Stimulated activated CD8-positive, alpha-beta memory T cell treated with anti-CD3 and anti-CD28 coated beads, Interleukin-15, amount 100 ng/mL, for 48 hours (primary cell): ENCODE measurements around the gene FNDC8.
"Not testable (repeated sequence)": the region's sequence is repeated elsewhere in the genome, so short reads cannot be mapped to it uniquely, and the experiment has no call there.

Experiments
- DNase-seq, 2 donors: peaks; one replicate each; pipeline ENCODE4 v3.0.0-alpha.2; 2020; ENCODE audit warnings: low read depth in 2 of 2

Gene FNDC8

GRCh38 chr17:35170968-35171771 is 49.8 kb downstream of the FNDC8 start:
- no peak for DNase-seq

GRCh38 chr17:35171834-35172233 is 50.4 kb downstream of the FNDC8 start:
- no peak for DNase-seq

DNA sequence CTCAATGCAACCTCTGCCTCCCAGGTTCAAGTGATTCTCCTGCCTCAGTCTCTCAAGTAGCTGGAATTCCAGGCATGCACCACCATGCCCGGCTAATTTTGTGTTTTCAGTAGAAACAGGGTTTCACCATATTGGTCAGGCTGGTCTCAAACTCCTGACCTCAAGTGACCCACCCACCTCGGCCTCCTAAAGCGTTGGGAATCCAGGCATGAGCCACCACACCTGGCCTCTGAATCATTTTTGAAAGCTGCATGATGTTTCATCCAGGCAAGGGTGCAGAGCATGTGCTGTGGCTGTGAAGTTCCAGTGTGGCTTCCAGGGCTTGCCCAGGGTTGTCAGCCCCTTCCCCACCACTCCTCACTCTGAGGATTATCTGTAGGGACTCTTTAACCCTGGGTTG is 50.9 kb downstream of the FNDC8 start:
- not testable (repeated sequence) for DNase-seq

DNA sequence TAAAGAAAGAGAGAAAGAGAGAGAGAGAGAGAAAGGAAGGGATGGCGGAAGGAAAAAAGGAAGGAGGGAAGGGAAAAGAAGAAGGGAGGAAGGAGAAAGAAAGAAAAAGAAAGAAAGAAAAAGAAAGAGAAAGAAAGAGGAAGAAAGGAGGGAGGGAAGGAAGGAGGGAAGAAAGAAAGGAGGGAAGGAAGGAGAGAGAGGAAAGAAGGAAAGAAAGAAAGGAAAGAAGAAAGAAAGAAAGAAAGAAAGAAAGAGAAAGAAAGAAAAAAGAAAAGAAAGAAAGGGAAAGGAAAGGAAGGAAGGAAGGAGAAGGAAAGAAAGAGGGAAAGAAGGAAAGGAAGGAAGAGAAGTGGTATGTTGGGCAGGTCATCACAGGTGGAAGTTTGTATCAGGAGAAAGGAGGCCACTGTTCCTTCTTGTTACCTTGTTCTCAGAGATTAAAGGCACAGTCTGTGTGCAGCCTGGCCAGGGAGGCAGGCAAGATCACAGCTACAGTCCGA is 53.5 kb downstream of the FNDC8 start:
- no peak for DNase-seq

DNA sequence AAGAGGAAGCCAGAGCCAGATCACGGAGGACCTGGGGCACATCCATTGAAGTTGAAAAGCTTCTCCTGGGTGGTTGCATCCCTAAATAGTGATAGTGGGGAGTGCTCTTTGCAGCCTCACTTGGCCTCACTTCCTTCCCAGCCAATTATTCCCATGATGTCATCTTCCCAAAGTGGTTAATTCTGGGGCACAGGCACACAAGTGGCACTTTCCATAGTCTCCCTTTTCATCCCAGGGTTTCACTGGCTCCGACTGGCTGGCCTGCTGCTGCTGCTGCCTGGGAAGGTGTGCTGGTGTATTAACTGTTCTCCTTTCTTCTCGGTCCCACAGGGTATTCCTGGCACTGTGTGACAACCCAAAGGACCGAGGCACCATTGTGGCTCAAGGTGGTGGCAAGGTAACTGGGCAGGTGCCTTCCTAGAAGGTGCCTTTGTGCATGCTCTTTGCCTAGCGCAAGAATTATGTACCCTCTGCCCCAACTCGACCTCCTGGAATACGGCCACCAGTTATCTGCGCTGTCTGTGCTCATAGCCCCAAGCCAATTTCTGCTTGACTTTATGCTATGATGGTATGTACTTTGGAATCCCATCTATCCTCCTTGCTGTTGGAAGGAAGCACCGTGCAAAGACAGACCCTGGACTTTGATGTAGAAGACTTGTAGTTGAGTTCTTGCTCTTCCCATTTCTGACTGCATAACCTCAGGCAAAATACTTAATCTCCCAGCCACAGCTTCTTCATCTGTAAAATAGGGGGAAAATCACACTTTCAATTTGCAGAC is 54.4 kb downstream of the FNDC8 start:
- no peak for DNase-seq

DNA sequence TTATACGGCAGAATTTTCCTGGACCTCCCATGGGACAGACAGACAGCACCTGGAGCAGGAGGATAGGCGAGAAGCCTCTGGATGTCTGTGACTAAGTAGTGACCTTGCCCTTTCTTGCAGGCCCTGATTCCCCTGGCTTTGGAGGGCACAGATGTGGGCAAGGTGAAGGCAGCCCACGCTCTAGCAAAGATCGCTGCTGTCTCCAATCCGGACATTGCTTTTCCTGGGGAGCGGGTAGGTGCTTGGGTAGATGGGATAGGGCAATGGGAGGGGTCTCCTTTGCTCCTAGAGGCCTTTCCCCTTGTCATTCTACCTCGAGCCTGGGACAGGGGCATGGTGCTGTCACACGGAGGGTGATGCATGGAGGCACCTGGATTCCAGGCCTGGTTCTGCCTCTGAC is 55.5 kb downstream of the FNDC8 start:
- DNase-seq: no peak

DNA sequence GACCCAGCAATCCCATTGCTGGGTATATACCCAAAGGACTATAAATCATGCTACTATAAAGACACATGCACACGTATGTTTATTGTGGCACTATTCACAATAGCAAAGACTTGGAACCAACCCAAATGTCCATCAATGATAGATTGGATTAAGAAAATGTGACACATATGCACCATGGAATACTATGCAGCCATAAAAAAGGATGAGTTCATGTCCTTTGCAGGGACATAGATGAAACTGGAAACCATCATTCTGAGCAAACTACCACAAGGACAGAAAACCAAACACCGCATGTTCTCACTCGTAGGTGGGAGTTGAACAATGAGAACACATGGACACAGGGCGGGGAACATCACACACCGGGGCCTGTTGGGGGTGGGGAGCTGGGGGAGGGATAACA is 58.0 kb downstream of the FNDC8 start:
- DNase-seq: not testable (repeated sequence)
